Measurements from ENCODE around the gene ACOT12. TPM values are rescaled to one million over a fixed set of nuclear protein-coding genes. Genes with fewer than 3 reads are reported as not detected.

The ACOT12 gene
- total RNA-seq, 1 donor from 2014 or later: not detected

DNA sequence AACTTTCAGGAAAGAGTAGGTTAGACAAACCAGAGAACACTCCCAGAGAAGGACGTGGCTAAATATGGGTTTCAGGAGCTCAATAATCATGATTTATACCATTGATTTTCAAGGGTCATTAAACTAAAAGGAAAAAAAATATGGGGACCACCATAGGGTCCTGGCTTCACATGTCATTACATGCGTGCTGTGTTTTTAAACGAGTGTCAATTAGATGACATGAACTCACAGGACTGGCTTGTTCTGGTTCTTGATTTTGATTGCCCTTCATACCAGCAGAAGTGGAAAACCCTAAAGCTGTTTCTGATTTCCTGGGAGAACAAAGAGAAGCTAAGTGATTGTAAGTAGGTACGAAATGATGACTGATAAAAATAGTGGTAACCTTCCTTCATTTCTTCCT, 5.8 kb downstream of the ACOT12 start:
- Histone ChIP-seq H3K27ac (replicated peaks) (no peak overlapping the region), H3K9me3 (replicated peaks) (no peaks in the 10 kb centered on the region), H3K36me3 (no peaks in the 10 kb centered on the region), H3K4me1 (no peaks in the 10 kb centered on the region), H3K4me3 (no peak overlapping the region), H3K27me3 (ENCODE audit: low read depth) (peaks cover 59% of the 10 kb centered on the region)
- intact Hi-C loops (cut with micrococcal nuclease): no loop called here
- TF ChIP-seq, protein P1, sequence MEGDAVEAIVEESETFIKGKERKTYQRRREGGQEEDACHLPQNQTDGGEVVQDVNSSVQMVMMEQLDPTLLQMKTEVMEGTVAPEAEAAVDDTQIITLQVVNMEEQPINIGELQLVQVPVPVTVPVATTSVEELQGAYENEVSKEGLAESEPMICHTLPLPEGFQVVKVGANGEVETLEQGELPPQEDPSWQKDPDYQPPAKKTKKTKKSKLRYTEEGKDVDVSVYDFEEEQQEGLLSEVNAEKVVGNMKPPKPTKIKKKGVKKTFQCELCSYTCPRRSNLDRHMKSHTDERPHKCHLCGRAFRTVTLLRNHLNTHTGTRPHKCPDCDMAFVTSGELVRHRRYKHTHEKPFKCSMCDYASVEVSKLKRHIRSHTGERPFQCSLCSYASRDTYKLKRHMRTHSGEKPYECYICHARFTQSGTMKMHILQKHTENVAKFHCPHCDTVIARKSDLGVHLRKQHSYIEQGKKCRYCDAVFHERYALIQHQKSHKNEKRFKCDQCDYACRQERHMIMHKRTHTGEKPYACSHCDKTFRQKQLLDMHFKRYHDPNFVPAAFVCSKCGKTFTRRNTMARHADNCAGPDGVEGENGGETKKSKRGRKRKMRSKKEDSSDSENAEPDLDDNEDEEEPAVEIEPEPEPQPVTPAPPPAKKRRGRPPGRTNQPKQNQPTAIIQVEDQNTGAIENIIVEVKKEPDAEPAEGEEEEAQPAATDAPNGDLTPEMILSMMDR (IDR thresholded peaks at IDR 0.05; ENCODE audit: borderline replicate concordance): no peak
- DNase-seq: no peak

DNA sequence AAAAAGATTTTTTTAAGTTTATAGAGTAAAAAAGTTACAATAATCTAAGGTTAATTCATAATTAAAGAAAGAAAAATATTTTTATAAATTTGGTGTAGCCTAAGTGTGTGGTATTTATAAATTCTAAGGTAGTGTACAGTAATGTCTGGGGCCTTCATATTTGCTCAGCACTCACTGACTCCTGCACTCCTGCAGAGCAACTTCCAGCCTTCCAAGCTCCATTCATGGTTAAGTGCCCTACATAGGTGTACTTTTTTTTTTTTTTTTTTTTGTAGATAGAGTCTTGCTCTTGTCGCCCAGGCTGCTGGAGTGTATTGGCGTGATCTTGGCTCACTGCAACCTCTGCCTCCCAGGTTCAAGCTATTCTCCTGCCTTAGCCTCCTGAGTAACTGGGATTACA, 10.1 kb downstream of the ACOT12 start:
- H3K4me1 ChIP-seq: no peaks in the 10 kb centered on the region
- H3K36me3 ChIP-seq: no peaks in the 10 kb centered on the region
- intact Hi-C loops (cut with micrococcal nuclease): no loop called here

DNA sequence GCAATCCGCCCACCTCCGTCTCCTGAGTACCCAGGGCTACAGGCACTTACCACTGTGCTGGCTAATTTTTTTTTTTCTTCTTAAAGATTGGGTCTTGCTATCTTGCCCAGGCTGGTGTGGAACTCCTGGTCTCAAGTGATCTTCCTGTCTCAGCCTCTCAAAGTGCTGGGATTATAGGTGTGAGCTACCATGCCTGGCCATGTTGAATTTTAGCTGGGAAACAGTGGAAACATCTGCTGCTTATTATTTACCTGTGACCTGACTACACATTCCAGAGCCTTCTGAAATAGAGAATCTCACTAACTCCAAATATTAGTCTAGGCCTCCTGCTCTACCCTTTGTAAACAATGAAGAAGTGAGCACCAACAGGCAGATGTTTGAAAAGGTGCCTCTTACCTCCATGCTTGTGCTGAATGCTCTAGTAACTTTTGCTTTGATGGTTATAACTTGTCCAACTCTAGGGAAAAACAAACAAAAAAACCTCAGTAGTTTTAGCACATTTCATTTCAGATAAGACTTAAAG, 22.5 kb downstream of the ACOT12 start:
- H3K9me3 ChIP-seq (replicated peaks): no peaks in the 10 kb centered on the region
- DNase-seq: no peak
- H3K36me3 ChIP-seq: no peaks in the 10 kb centered on the region
- H3K4me3 ChIP-seq: no peak overlapping the region
- no peak overlapping the region for H3K27ac ChIP-seq (replicated peaks)
- intact Hi-C loops (cut with micrococcal nuclease): no loop called here
- TF ChIP-seq, protein P1 (IDR thresholded peaks at IDR 0.05; ENCODE audit: borderline replicate concordance): no peak
- peaks cover 13% of the 10 kb centered on the region for H3K27me3 ChIP-seq (ENCODE audit: low read depth)
- no peaks in the 10 kb centered on the region for H3K4me1 ChIP-seq

More for the DNA sequence above, 10.1 kb downstream of the ACOT12 start:
- TF ChIP-seq, protein P1 (IDR thresholded peaks at IDR 0.05; ENCODE audit: borderline replicate concordance): no peak
- Histone ChIP-seq H3K9me3 (replicated peaks) (peaks cover under 1% of the 10 kb centered on the region), H3K27me3 (ENCODE audit: low read depth) (peaks cover 17% of the 10 kb centered on the region), H3K4me3 (no peak overlapping the region), H3K27ac (replicated peaks) (no peak overlapping the region)
- DNase-seq: no peak

DNA sequence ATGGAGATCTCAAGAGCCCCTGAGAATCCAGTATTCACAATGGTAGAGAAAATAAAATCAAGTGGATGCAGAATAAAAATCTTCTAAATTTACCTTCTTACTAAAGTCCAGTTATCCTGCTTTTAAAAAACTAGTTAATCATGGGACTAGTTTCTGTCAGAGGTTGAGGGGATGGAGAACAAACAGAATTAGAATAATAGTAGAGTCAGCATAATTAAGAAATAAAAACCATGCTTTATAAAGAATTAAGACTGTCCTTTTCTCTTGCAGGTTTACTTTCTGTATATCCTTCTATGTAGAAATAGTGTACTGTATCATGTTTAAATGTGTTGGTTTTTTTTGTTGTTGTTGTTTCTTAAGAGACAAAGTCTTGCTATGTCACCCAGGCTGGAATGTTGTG, 23.0 kb downstream of the ACOT12 start:
- H3K27ac ChIP-seq (replicated peaks): no peak overlapping the region
- H3K36me3 ChIP-seq: no peaks in the 10 kb centered on the region
- intact Hi-C loops (cut with micrococcal nuclease): no loop called here
- H3K4me3 ChIP-seq: no peak overlapping the region
- TF ChIP-seq, protein P1 (IDR thresholded peaks at IDR 0.05; ENCODE audit: borderline replicate concordance): no peak
- H3K4me1 ChIP-seq: no peaks in the 10 kb centered on the region
- peaks cover 13% of the 10 kb centered on the region for H3K27me3 ChIP-seq (ENCODE audit: low read depth)
- no peak for DNase-seq
- no peaks in the 10 kb centered on the region for H3K9me3 ChIP-seq (replicated peaks)

DNA sequence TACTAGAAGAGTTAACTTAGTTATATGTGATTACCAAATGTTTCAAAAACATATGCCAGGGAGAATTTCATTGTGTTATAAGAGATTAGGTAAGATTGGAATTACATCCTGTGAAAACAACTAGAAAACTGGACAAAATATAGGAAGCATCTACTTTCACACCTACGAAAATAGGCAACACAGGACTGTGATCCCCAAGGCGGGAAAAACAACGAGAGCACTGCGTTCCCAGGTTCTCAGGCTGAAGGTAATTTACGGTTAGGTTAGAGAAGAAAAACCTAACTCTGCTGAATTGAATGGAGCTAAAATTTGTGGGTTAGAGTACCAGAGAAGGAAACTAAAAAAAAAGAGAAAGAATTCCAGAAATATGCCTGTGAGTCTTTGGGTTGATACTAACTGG, 28.4 kb downstream of the ACOT12 start:
- no peak for DNase-seq
- Histone ChIP-seq H3K36me3 (no peaks in the 10 kb centered on the region), H3K4me1 (no peaks in the 10 kb centered on the region), H3K4me3 (no peak overlapping the region), H3K27me3 (ENCODE audit: low read depth) (no peaks in the 10 kb centered on the region), H3K27ac (replicated peaks) (no peak overlapping the region), H3K9me3 (replicated peaks) (no peaks in the 10 kb centered on the region)
- intact Hi-C loops (cut with micrococcal nuclease): no loop called here
- TF ChIP-seq, protein P1 (IDR thresholded peaks at IDR 0.05; ENCODE audit: borderline replicate concordance): no peak

Measured in left ventricle myocardium inferior (tissue), 1 donor.